Left ventricle myocardium inferior (tissue), 1 donor: ENCODE results near the gene OR8I2. TPM values are rescaled to one million over a fixed set of nuclear protein-coding genes. Genes with fewer than 3 reads are reported as not detected.
"Not testable (repeated sequence)": the region's sequence is repeated elsewhere in the genome, so short reads cannot be mapped to it uniquely, and the experiment has no call there.

Source experiments
- DNase-seq: peaks from one replicate; pipeline ENCODE4 v3.0.0-alpha.2; 2020
- H3K27ac ChIP-seq: fragments of 200-600 bp; replicated peaks from 2 replicates; pipeline ENCODE4 v1.8.0; 2021
- H3K27me3 ChIP-seq: fragments of 200-600 bp; 2 replicates; pipeline ENCODE4 v1.8.0; 2021; ENCODE audit warnings: low read depth
- H3K36me3 ChIP-seq: fragments of 200-600 bp; 2 replicates; pipeline ENCODE4 v1.8.0; 2021
- H3K4me1 ChIP-seq: fragments of 200-600 bp; 2 replicates; pipeline ENCODE4 v1.8.0; 2021
- H3K4me3 ChIP-seq: fragments of 200-600 bp; 2 replicates; pipeline ENCODE4 v1.8.0; 2021; ENCODE audit warnings: mild to moderate bottlenecking, moderate library complexity
- H3K9me3 ChIP-seq: fragments of 200-600 bp; replicated peaks from 2 replicates; pipeline ENCODE4 v1.8.0; 2021
- intact Hi-C: fragments of 100-400 bp; cut with micrococcal nuclease; formaldehyde crosslinking; loops from one replicate; pipeline ENCODE4 v1.11.0; 2022
- total RNA-seq: library from RNA; stranded (reverse); fragmentation: NEBNext Ultra II Directional; extraction: Animal tissue kit (Norgen Biotek cat#: 25700); gene quantifications from one replicate; pipeline ENCODE4 v1.2.1, GENCODE V29; 2021
- TF ChIP-seq, protein P1 (sequence below): fragments of 200-600 bp; IDR thresholded peaks from 2 replicates; pipeline ENCODE4 v1.8.0; 2021; ENCODE audit warnings: antibody characterized with exemption, mild to moderate bottlenecking, borderline replicate concordance
- donor health status: DM: no; HTN: yes; CAD: no; lungs with severe emphysema.

Gene OR8I2
- total RNA-seq, 1 donor from 2014 or later: not detected

DNA sequence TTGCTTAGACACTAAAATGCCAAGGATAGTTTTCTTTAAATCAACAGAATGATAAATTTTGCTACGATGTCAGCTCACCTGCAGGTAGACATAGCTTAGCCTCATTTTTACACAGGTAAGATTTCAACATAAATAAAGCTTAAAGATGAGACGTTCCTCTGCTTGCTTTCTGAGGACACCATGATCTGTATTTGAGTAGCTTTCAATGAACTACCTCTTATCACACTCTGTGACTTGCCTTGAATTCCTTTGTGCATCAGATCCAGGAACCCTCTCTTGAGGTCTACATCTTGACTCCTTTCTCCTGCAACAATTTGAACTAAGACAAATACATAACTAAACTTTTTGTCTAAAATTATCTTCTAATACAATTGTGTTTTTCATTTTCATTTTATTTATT, 26.1 kb upstream of the OR8I2 start:
- TF ChIP-seq, protein P1, sequence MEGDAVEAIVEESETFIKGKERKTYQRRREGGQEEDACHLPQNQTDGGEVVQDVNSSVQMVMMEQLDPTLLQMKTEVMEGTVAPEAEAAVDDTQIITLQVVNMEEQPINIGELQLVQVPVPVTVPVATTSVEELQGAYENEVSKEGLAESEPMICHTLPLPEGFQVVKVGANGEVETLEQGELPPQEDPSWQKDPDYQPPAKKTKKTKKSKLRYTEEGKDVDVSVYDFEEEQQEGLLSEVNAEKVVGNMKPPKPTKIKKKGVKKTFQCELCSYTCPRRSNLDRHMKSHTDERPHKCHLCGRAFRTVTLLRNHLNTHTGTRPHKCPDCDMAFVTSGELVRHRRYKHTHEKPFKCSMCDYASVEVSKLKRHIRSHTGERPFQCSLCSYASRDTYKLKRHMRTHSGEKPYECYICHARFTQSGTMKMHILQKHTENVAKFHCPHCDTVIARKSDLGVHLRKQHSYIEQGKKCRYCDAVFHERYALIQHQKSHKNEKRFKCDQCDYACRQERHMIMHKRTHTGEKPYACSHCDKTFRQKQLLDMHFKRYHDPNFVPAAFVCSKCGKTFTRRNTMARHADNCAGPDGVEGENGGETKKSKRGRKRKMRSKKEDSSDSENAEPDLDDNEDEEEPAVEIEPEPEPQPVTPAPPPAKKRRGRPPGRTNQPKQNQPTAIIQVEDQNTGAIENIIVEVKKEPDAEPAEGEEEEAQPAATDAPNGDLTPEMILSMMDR: no peak

GRCh38 chr11:56089697-56090096, 3.4 kb upstream of the OR8I2 start:
- Histone ChIP-seq H3K27ac (no peak overlapping the region), H3K4me3 (no peak overlapping the region), H3K36me3 (no peaks in the 10 kb centered on the region), H3K4me1 (no peaks in the 10 kb centered on the region), H3K9me3 (no peaks in the 10 kb centered on the region), H3K27me3 (no peaks in the 10 kb centered on the region)
- DNase-seq: no peak
- intact Hi-C loops: no loop called here
- TF ChIP-seq, protein P1: no peak

More for the DNA sequence above, 26.1 kb upstream of the OR8I2 start:
- DNase-seq: no peak
- no peak overlapping the region for H3K27ac ChIP-seq
- no peak overlapping the region for H3K4me3 ChIP-seq
- peaks cover 21% of the 10 kb centered on the region for H3K9me3 ChIP-seq
- H3K27me3 ChIP-seq: no peaks in the 10 kb centered on the region
- intact Hi-C loops: no loop called here
- H3K36me3 ChIP-seq: no peaks in the 10 kb centered on the region
- no peaks in the 10 kb centered on the region for H3K4me1 ChIP-seq

DNA sequence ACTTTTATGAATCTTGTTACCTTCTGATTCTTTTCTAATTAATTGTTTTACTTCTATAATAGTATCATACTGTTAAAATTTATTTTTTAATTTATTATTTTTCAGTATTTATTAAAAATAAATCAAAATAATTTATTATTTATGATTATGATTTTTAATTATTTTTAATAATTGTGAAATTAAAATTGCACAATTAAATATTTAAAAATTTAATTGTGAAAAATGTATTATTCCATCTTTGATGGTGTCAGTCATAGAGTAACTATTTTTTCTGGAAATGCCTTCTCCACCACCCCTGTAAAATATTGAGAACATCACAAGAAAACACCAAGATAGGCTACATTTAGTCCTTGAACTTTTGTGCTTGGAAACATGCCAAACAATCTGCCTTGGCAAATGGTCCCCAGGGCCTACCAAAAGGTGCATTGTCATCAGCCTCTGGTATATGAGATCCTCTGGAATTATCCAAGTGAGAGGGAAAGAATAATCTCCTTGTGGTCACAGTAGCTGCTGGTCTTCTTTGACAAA, 10.2 kb downstream of the OR8I2 start, which contains the start of gene OR8H2:
OR8H2 (plus strand) TSS at position 478 of the 528 bp plus-strand sequence. CDS start 1,356 bp downstream, outside the sequence.
- no peak for DNase-seq
- intact Hi-C loops: no loop called here
- H3K4me3 ChIP-seq: no peak within 1 kb of the TSS
- H3K27me3 ChIP-seq: no peaks in the 10 kb centered on the region
- H3K36me3 ChIP-seq: no peaks in the 10 kb centered on the region
- H3K4me1 ChIP-seq: no peaks in the 10 kb centered on the region
- no peak within 1 kb of the TSS for H3K27ac ChIP-seq
- H3K9me3 ChIP-seq: peaks cover 5% of the 10 kb centered on the region
- TF ChIP-seq, protein P1: no peak

DNA sequence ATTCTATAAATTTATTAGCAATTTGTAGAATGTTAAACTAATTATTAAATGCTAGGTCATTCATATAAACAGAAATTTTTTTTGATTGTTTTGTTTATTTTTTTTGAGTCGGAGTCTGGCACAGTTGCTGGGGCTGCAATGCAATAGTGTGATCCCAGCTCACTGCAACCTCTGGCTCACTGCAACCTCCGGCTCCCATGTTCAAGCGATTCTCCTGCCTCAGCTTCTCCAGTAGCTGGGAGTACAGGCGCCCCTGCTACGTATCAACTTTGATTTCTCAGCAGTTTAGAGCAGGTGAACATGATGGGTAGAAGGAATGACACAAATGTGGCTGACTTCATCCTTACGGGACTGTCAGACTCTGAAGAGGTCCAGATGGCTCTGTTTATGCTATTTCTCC, 29.0 kb downstream of the OR8I2 start, which contains the start of gene OR8H3:
OR8H3 (plus strand) TSS at position 301 of the 400 bp plus-strand sequence; CDS start at position 301, 0 bp downstream.
- no peak for DNase-seq
- Histone ChIP-seq H3K4me3 (no peak within 1 kb of the TSS), H3K4me1 (no peaks in the 10 kb centered on the region), H3K9me3 (peaks cover 3% of the 10 kb centered on the region), H3K36me3 (no peaks in the 10 kb centered on the region), H3K27ac (no peak within 1 kb of the TSS), H3K27me3 (no peaks in the 10 kb centered on the region)
- intact Hi-C loops: no loop called here
- TF ChIP-seq, protein P1: no peak

- intact Hi-C loops: no loop called here
- no peak within 1 kb of the TSS for H3K27ac ChIP-seq
- no peaks in the 10 kb centered on the region for H3K9me3 ChIP-seq
- H3K4me1 ChIP-seq: no peaks in the 10 kb centered on the region
- no peaks in the 10 kb centered on the region for H3K36me3 ChIP-seq
- no peak for DNase-seq
- TF ChIP-seq, protein P1: no peak
- no peak within 1 kb of the TSS for H3K4me3 ChIP-seq
- no peaks in the 10 kb centered on the region for H3K27me3 ChIP-seq
These were observed 47.1 kb downstream of the OR8I2 start, which contains the start of gene OR8J3 for GRCh38 chr11:56140151-56140661. Gene OR8J3, minus strand, starts transcription at chr11:56140201. Its CDS starts 2,483 bp downstream, at chr11:56137718.

GRCh38 chr11:56143681-56144080, 50.6 kb downstream of the OR8I2 start:
- intact Hi-C loops, H3K27ac ChIP-seq, H3K36me3 ChIP-seq, DNase-seq, H3K4me1 ChIP-seq, H3K4me3 ChIP-seq, H3K27me3 ChIP-seq: not testable (repeated sequence)
- peaks cover 12% of the 10 kb centered on the region for H3K9me3 ChIP-seq
